K562 (cell line): Measurements from ENCODE around the gene TTC28.

Experiments
- BHLHE40 ChIP-seq: IDR thresholded peaks from 2 replicates; pipeline ENCODE4 v1.6.1; 2011; ENCODE audit warnings: low read length, improper control_type of control experiment
- CBFB ChIP-seq: sonication (generic); formaldehyde crosslinking; IDR thresholded peaks from 2 replicates; pipeline ENCODE4 v1.4.0; 2020; ENCODE audit warnings: mild to moderate bottlenecking, missing genetic modification reagents
- GABPA ChIP-seq: fragments of 200-800 bp; sonication (Bioruptor generic); conservative IDR thresholded peaks from 2 replicates; pipeline ENCODE4 v1.6.1; 2016; ENCODE audit warnings: low read depth, missing genetic modification characterization, missing compliant biosample characterization
- IRF1 ChIP-seq: sonication (generic); formaldehyde crosslinking; IDR thresholded peaks from 2 replicates; pipeline ENCODE4 v1.8.0; 2022; ENCODE audit warnings: missing genetic modification reagents, mild to moderate bottlenecking, borderline replicate concordance
- MAFK ChIP-seq: IDR thresholded peaks from 2 replicates; pipeline ENCODE4 v1.6.1; 2011; ENCODE audit warnings: low read length, improper control_type of control experiment
- MAX ChIP-seq: sonication (generic); formaldehyde crosslinking; IDR thresholded peaks from 2 replicates; pipeline ENCODE4 v1.9.0; 2022; ENCODE audit warnings: mild to moderate bottlenecking, missing genetic modification reagents
- MCM7 ChIP-seq, 2 experiments: fragments of 450-650 bp; IDR thresholded peaks; 2 replicates each; pipeline ENCODE4 v1.6.1; 2016 to 2018
- MLLT1 ChIP-seq, 2 experiments: fragments of 450-650 bp; IDR thresholded peaks; 2 replicates each; pipeline ENCODE4 v1.6.1; 2016
- MYC ChIP-seq, 2 experiments: fragments of 250-450 bp in 1 of 2; sonication (Bioruptor Pico) in 1 of 2; IDR thresholded peaks; 2 replicates each; pipeline versions ENCODE4 v1.5.1 to v1.6.1; 2012 to 2021; ENCODE audit warnings: low read depth in 2 of 2, borderline replicate concordance in 1 of 2, improper control_type of control experiment in 1 of 2, low read length in 1 of 2, mild to moderate bottlenecking in 1 of 2, moderate library complexity in 1 of 2
- PHTF2 ChIP-seq: fragments of 250-450 bp; sonication (Bioruptor Pico); IDR thresholded peaks from 2 replicates; pipeline ENCODE4 v1.5.0; 2021; ENCODE audit warnings: mild to moderate bottlenecking
- SIX5 ChIP-seq, 2 experiments: IDR thresholded peaks; 2 replicates each; pipeline ENCODE4 v1.6.1; 2011; ENCODE audit warnings: low read length in 2 of 2, borderline replicate concordance in 1 of 2, low read depth in 1 of 2, mild to moderate bottlenecking in 1 of 2, moderate library complexity in 1 of 2; ENCODE audit not compliant: insufficient read depth in 1 of 2
- SP2 ChIP-seq: IDR thresholded peaks from 2 replicates; pipeline ENCODE4 v1.6.1; 2011; ENCODE audit warnings: mild to moderate bottlenecking, low read depth, low read length, moderate library complexity; ENCODE audit not compliant: poor library complexity, severe bottlenecking; ENCODE audit errors: extremely low read depth
- TBL1XR1 ChIP-seq, 2 experiments: IDR thresholded peaks; 2 replicates each; pipeline ENCODE4 v1.6.1; 2012; ENCODE audit warnings: improper control_type of control experiment in 2 of 2, low read length in 2 of 2, mild to moderate bottlenecking in 1 of 2

- no peak for TF ChIP-seq CBFB (CRISPR knock-in tag)
- TF ChIP-seq TBL1XR1 (IDR thresholded peaks at IDR 0.05; ENCODE audit: low read length in 2 of 2): no peak
- no peak for TF ChIP-seq MCM7 (IDR thresholded peaks at IDR 0.05)
- TF ChIP-seq SIX5 (IDR thresholded peaks at IDR 0.05; ENCODE audit: borderline replicate concordance in 1 of 2, insufficient read depth in 1 of 2, low read depth in 1 of 2, low read length in 2 of 2): no peak
- no peak for TF ChIP-seq IRF1 (CRISPR knock-in tag)
- no peak for TF ChIP-seq BHLHE40
- no peak for TF ChIP-seq MYC (IDR thresholded peaks at IDR 0.05; ENCODE audit: low read depth, low read length)
- TF ChIP-seq MYC (CRISPR knock-in tag; IDR thresholded peaks at IDR 0.05; ENCODE audit: borderline replicate concordance, low read depth): no peak
- TF ChIP-seq MAX (CRISPR knock-in tag): no peak
- no peak for TF ChIP-seq MLLT1 (IDR thresholded peaks at IDR 0.05)
- no peak for TF ChIP-seq SP2
- no peak for TF ChIP-seq PHTF2 (CRISPR knock-in tag)
- no peak for TF ChIP-seq MAFK
- TF ChIP-seq GABPA (tag): no peak
These were observed 583.5 kb downstream of the TTC28 start for GRCh38 chr22:28096161-28096560.
